GM11168 (cell line): Measurements from ENCODE around the gene CCDC88B.

Experiments used
- in situ Hi-C: fragments of 300-500 bp; cut with MboI; formaldehyde crosslinking; loops from one replicate; pipeline ENCODE4 v1.12.0; 2022; ENCODE audit warnings: low sequenced_read_pairs; ENCODE audit not compliant: unreplicated experiment

CCDC88B gene

GRCh38 chr11:64401775-64402174, 61.8 kb downstream of the CCDC88B start:
- in situ Hi-C loops = no loop called here

- in situ Hi-C loops = no loop called here
Observed at GRCh38 chr11:64403106-64403505, 63.1 kb downstream of the CCDC88B start.

GRCh38 chr11:64406221-64406946, 66.4 kb downstream of the CCDC88B start:
- in situ Hi-C loops = no loop called here
